VCaP (cell line): ENCODE results near the gene ZG16.

ENCODE experiments used
- H3K27ac ChIP-seq: fragments of 450-650 bp; 2 replicates; pipeline ENCODE4 v1.5.1; 2017
- CTCF ChIP-seq: fragments of 450-650 bp; conservative IDR thresholded peaks from 2 replicates; pipeline ENCODE4 v1.5.1; 2017; ENCODE audit warnings: mild to moderate bottlenecking, moderate library complexity

ZG16 gene

GRCh38 chr16:29789775-29790182 is 11.7 kb downstream of the ZG16 start:
- TF ChIP-seq CTCF = no peak
- H3K27ac ChIP-seq = peak overlapping the region; percentile 92

DNA sequence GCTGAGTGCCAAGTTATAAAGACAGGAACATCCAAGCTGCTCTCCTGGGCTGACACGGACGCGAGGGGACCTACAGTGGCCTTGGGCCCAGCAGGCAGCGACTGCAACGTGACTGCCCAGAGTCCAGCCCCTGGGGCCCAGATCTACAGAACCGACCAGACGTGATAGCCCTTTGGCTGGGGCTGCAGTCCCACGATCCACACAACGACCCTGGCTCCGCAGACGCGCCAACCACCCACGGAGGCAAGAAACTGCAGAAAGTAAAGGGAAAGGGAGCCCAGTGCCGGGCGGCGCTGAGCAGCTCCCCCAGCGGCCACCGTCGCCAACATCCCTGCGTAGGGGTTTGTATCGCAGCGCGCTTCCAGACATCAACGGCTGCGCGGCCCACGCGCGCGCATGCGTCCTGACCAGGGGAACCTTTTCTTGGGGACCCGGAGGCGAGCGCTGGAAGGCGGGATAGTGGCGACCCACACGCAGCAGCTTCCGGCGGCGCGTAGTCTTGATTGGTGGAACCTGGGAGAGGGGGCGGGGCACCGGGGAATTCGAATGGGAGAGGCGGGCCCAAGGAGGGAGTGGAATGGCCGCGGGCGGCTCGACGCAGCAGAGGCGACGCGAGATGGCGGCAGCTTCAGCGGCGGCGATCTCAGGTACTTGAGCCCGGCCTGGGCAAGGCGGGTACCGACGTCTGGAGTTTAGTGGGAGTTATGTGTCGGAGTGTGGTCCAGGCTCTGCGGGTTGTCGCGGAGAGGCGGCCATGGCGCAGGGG is 12.3 kb downstream of the ZG16 start, which contains the start of gene KIF22:
Gene KIF22, plus strand, starts transcription at position 569 of the 766 bp plus-strand sequence. Its CDS starts 9 bp downstream, at position 578.
- H3K27ac ChIP-seq = peak within 1 kb of the TSS; percentile 92
- peak; percentile 81 for TF ChIP-seq CTCF

DNA sequence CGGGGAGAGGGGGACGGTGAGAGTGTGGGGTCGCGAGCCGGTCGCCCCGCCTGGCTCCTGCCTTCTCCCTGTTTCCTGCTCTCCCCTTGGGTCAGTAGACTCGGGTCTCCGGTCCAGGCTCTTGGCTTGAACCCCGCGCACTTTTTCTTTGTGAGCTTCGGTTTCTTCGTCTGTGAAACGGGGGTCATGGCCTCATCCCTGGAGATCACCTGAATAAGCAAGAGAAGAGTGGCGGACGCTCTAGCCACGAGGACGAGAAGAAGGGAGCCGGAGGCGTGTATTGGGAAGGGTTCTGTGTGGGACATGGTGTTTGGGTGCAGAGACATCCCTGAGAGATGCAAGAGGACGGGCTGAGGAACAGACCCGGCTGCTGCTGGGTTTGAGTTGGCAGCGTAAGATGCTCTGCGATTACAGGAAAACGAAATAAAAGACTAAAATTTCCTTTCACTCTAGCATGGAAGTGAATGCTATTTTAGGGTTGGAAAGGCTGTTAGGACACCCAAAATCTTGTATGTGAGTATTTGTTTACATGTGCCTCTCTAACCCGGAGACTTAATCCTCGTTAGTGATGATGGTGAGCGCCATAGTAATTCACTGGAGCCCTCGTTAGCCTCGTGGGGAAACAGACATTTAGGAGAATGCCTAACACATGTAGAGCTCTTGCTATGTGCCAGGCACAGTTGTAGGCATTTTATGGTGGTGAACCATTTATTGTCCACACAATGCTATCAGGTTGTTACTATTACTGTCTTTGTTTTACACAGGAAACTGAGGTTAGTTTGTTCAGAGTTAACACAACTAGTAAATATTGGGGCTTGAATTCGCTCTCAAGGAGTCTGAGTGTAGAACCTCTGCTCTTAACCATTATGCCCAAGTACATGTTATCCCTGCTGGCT is 13.1 kb downstream of the ZG16 start:
- no peak for TF ChIP-seq CTCF
- H3K27ac ChIP-seq = peak overlapping the region; percentile 92

GRCh38 chr16:29791845-29792807 is 14.1 kb downstream of the ZG16 start:
- peak overlapping the region; percentile 92 for H3K27ac ChIP-seq
- TF ChIP-seq CTCF = no peak

- H3K27ac ChIP-seq = peak overlapping the region; percentile 92
These were observed 15.1 kb downstream of the ZG16 start for GRCh38 chr16:29793153-29793552.

- H3K27ac ChIP-seq = peak overlapping the region; percentile 92
- no peak for TF ChIP-seq CTCF
These were observed 16.2 kb downstream of the ZG16 start for GRCh38 chr16:29794231-29794710.

- TF ChIP-seq CTCF = no peak
- H3K27ac ChIP-seq = peak overlapping the region; percentile 92
These were observed 24.4 kb downstream of the ZG16 start for GRCh38 chr16:29802416-29802935.
